Stomach smooth muscle (tissue), 2 donors: ENCODE measurements around the gene AHSP.
A peak's percentile ranks its signal among the peaks of the same experiment; 100 is the strongest.
"Not testable (repeated sequence)": the region's sequence is repeated elsewhere in the genome, so short reads cannot be mapped to it uniquely, and the experiment has no call there.

ENCODE experiments used
- H3K27ac ChIP-seq: one replicate; pipeline ENCODE4 v1.7.0; 2013; ENCODE audit warnings: mild to moderate bottlenecking, low read length, inconsistent platforms
- H3K27me3 ChIP-seq, 2 donors: one replicate each; pipeline ENCODE4 v1.7.0; 2013; ENCODE audit warnings: low read length in 2 of 2; ENCODE audit not compliant: insufficient read depth in 2 of 2, control insufficient read depth in 1 of 2
- H3K36me3 ChIP-seq, 2 donors: one replicate each; pipeline ENCODE4 v1.7.0; 2013; ENCODE audit warnings: low read length in 2 of 2; ENCODE audit not compliant: control insufficient read depth in 2 of 2, insufficient read depth in 2 of 2
- H3K4me1 ChIP-seq: one replicate; pipeline ENCODE4 v1.7.0; 2013; ENCODE audit warnings: low read length; ENCODE audit not compliant: control insufficient read depth, insufficient read depth
- H3K4me3 ChIP-seq, 2 donors: one replicate each; pipeline ENCODE4 v1.7.0; 2013; ENCODE audit warnings: low read length in 2 of 2
- H3K9ac ChIP-seq, 2 donors: one replicate each; pipeline ENCODE4 v1.7.0; 2013; ENCODE audit warnings: low read length in 2 of 2, mild to moderate bottlenecking in 1 of 2
- H3K9me3 ChIP-seq, 2 donors: one replicate each; pipeline ENCODE4 v1.7.0; 2013; ENCODE audit warnings: low read length in 2 of 2; ENCODE audit not compliant: control insufficient read depth in 2 of 2
- donor health status: healthy.
- donor health status: Pancreatic carcinoma.

AHSP gene

GRCh38 chr16:31513884-31514283 lies 13.8 kb upstream of the AHSP start:
- H3K9ac ChIP-seq: no peak overlapping the region
- H3K9me3 ChIP-seq: no peaks in the 10 kb centered on the region
- H3K36me3 ChIP-seq: no peaks in the 10 kb centered on the region
- no peak overlapping the region for H3K27ac ChIP-seq
- no peak overlapping the region for H3K4me3 ChIP-seq
- peaks cover 6% of the 10 kb centered on the region for H3K4me1 ChIP-seq
- H3K27me3 ChIP-seq: no peaks in the 10 kb centered on the region

GRCh38 chr16:31517800-31518402 lies 9.8 kb upstream of the AHSP start:
- Histone ChIP-seq H3K27ac (no peak overlapping the region), H3K9me3 (no peaks in the 10 kb centered on the region), H3K4me3 (no peak overlapping the region), H3K27me3 (no peaks in the 10 kb centered on the region), H3K9ac (no peak overlapping the region), H3K36me3 (no peaks in the 10 kb centered on the region), H3K4me1 (no peaks in the 10 kb centered on the region)

- Histone ChIP-seq H3K27ac (no peak overlapping the region), H3K27me3 (no peaks in the 10 kb centered on the region), H3K4me3 (no peak overlapping the region), H3K9me3 (no peaks in the 10 kb centered on the region), H3K4me1 (no peaks in the 10 kb centered on the region), H3K36me3 (no peaks in the 10 kb centered on the region), H3K9ac (no peak overlapping the region)
Measured at GRCh38 chr16:31519759-31520431, 7.8 kb upstream of the AHSP start.

GRCh38 chr16:31521368-31521767 lies 6.3 kb upstream of the AHSP start:
- Histone ChIP-seq H3K36me3 (no peaks in the 10 kb centered on the region), H3K4me3 (no peak overlapping the region), H3K4me1 (no peaks in the 10 kb centered on the region), H3K9me3 (no peaks in the 10 kb centered on the region), H3K27ac (no peak overlapping the region), H3K27me3 (peaks cover 0 to 2% of the 10 kb centered on the region in 2 donors), H3K9ac (no peak overlapping the region)

- Histone ChIP-seq H3K27ac (no peak overlapping the region), H3K27me3 (peaks cover 0 to 2% of the 10 kb centered on the region in 2 donors), H3K36me3 (no peaks in the 10 kb centered on the region), H3K9ac (no peak overlapping the region), H3K9me3 (no peaks in the 10 kb centered on the region), H3K4me3 (no peak overlapping the region), H3K4me1 (no peaks in the 10 kb centered on the region)
Measured at GRCh38 chr16:31522071-31522470, 5.6 kb upstream of the AHSP start.

GRCh38 chr16:31523768-31524167 lies 3.9 kb upstream of the AHSP start:
- not testable (repeated sequence) for H3K4me1 ChIP-seq

GRCh38 chr16:31525113-31525512 lies 2.6 kb upstream of the AHSP start:
- no peak overlapping the region for H3K27ac ChIP-seq
- peaks cover 10% of the 10 kb centered on the region for H3K4me1 ChIP-seq
- no peak overlapping the region for H3K4me3 ChIP-seq
- H3K36me3 ChIP-seq: no peaks in the 10 kb centered on the region
- H3K27me3 ChIP-seq: peaks cover 0 to 14% of the 10 kb centered on the region in 2 donors
- H3K9ac ChIP-seq: no peak overlapping the region
- no peaks in the 10 kb centered on the region for H3K9me3 ChIP-seq

More at GRCh38 chr16:31523768-31524167, 3.9 kb upstream of the AHSP start:
- not testable (repeated sequence) for H3K27ac ChIP-seq, H3K4me3 ChIP-seq, H3K36me3 ChIP-seq, H3K9me3 ChIP-seq, H3K9ac ChIP-seq
- H3K27me3 ChIP-seq: peaks cover 0 to 12% of the 10 kb centered on the region in 2 donors

- Histone ChIP-seq H3K9me3 (no peaks in the 10 kb centered on the region), H3K36me3 (no peaks in the 10 kb centered on the region), H3K27me3 (peaks cover 0 to 29% of the 10 kb centered on the region in 2 donors), H3K4me3 (peak overlapping the region; percentile 66 to 67), H3K27ac (no peak overlapping the region), H3K9ac (peak overlapping the region; percentile 36 to 46), H3K4me1 (peaks cover 11% of the 10 kb centered on the region)
Measured at GRCh38 chr16:31528523-31529107, 915 bp downstream of the AHSP start.

GRCh38 chr16:31529108-31529936 lies 1.6 kb downstream of the AHSP start:
- Histone ChIP-seq H3K9me3 (no peaks in the 10 kb centered on the region), H3K27ac (no peak overlapping the region), H3K4me3 (peak overlapping the region; percentile 66 to 67), H3K27me3 (peaks cover 0 to 30% of the 10 kb centered on the region in 2 donors), H3K9ac (peak overlapping the region; percentile 36 to 46), H3K36me3 (no peaks in the 10 kb centered on the region), H3K4me1 (peaks cover 11% of the 10 kb centered on the region)

GRCh38 chr16:31529937-31530312 lies 2.2 kb downstream of the AHSP start:
- peaks cover 0 to 30% of the 10 kb centered on the region in 2 donors for H3K27me3 ChIP-seq
- H3K4me3 ChIP-seq: peak overlapping the region; percentile 57 to 60
- peak overlapping the region in 1 of 2 donors; percentile 44 for H3K9ac ChIP-seq
- H3K9me3 ChIP-seq: no peaks in the 10 kb centered on the region
- no peaks in the 10 kb centered on the region for H3K36me3 ChIP-seq
- no peak overlapping the region for H3K27ac ChIP-seq
- H3K4me1 ChIP-seq: peaks cover 11% of the 10 kb centered on the region
